Measurements from ENCODE around the gene RARA. TPM values are rescaled to one million over a fixed set of nuclear protein-coding genes. Genes with fewer than 3 reads are reported as not detected.

Gene RARA
- total and polyA plus RNA-seq, 12 donors: 11.2 to 34.0 (median 18.9) TPM

GRCh38 chr17:40404003-40404402 lies 95.0 kb downstream of the RARA start:
- 87 to 94% methylated on average over 3 of the region's 3 CpGs for WGBS, 2 donors
- Histone ChIP-seq H3K9me3 (no peaks in the 10 kb centered on the region), H3K36me3 (peaks cover 0 to 84% (median 0%) of the 10 kb centered on the region in 9 donors), H3K27me3 (no peaks in the 10 kb centered on the region), H3K4me3 (no peak overlapping the region), H3K4me1 (no peaks in the 10 kb centered on the region), H3K27ac (no peak overlapping the region)
- DNase-seq: no peak
- no peak for ATAC-seq
- intact Hi-C loops (cut with DNase I): loop anchor here in 4 of 10 donors (5.0 kb wide), 4 partner anchors 33 to 128 kb away; partner anchors contain the start of gene GJD3 (in 1 of the 4)
- no peak for TF ChIP-seq CTCF (IDR thresholded peaks at IDR 0.05)

Other genes with a start within 250 kb of the RARA start
- gene THRA, start 246.2 kb upstream of the RARA start, total RNA-seq: 100 to 1,000 TPM in 1 of 10 donors, 10 to 100 TPM in 9; 59.8 to 102 (median 69.7) TPM
- gene THRA, start 246.2 kb upstream of the RARA start, polyA plus RNA-seq: 10 to 100 TPM; 29.8 to 44.2 TPM
- 10 to 100 TPM in 7 of 10 donors, 1 to 10 TPM in 3; 5.5 to 41.3 (median 29.9) TPM for gene NR1D1, start 208.6 kb upstream of the RARA start, total RNA-seq
- 10 to 100 TPM in 1 of 2 donors, 1 to 10 TPM in 1; 7.1 to 24.4 TPM for gene NR1D1, start 208.6 kb upstream of the RARA start, polyA plus RNA-seq
- gene MSL1, start 187.2 kb upstream of the RARA start, total RNA-seq: 10 to 100 TPM; 26.3 to 57.4 (median 37.7) TPM
- gene MSL1, start 187.2 kb upstream of the RARA start, polyA plus RNA-seq: 10 to 100 TPM; 45.5 to 65.0 TPM
- 10 to 100 TPM; 39.9 to 56.8 (median 43.7) TPM for gene CASC3, start 168.6 kb upstream of the RARA start, total RNA-seq
- gene CASC3, start 168.6 kb upstream of the RARA start, polyA plus RNA-seq: 10 to 100 TPM; 21.3 to 41.0 TPM
- 1 to 10 TPM; 2.2 to 5.7 (median 3.2) TPM for gene RAPGEFL1, start 131.7 kb upstream of the RARA start, total RNA-seq
- 10 to 100 TPM in 1 of 2 donors, 1 to 10 TPM in 1; 2.9 to 21.9 TPM for gene RAPGEFL1, start 131.7 kb upstream of the RARA start, polyA plus RNA-seq
- 10 to 100 TPM in 8 of 10 donors, 1 to 10 TPM in 2; 8.1 to 16.0 (median 12.8) TPM for gene WIPF2, start 89.9 kb upstream of the RARA start, total RNA-seq
- 1 to 10 TPM; 5.1 to 8.4 TPM for gene WIPF2, start 89.9 kb upstream of the RARA start, polyA plus RNA-seq
- gene CDC6, start 21.3 kb upstream of the RARA start, total RNA-seq: 1 to 10 TPM in 4 of 10 donors, under 1 TPM in 6; 0.49 to 3.0 (median 0.86) TPM
- 1 to 10 TPM in 1 of 2 donors, under 1 TPM in 1; 0.66 to 1.8 TPM for gene CDC6, start 21.3 kb upstream of the RARA start, polyA plus RNA-seq
- gene GJD3, start 55.6 kb downstream of the RARA start, total RNA-seq: 1 to 10 TPM in 9 of 10 donors, under 1 TPM in 1; 0.79 to 6.2 (median 2.1) TPM
- under 1 TPM; 0.65 to 0.88 TPM for gene GJD3, start 55.6 kb downstream of the RARA start, polyA plus RNA-seq
- 10 to 100 TPM in 1 of 10 donors, 1 to 10 TPM in 4, under 1 TPM in 5; 0.17 to 20.0 (median 1.0) TPM for gene TOP2A, start 108.7 kb downstream of the RARA start, total RNA-seq
- gene TOP2A, start 108.7 kb downstream of the RARA start, polyA plus RNA-seq: 1 to 10 TPM in 1 of 2 donors, under 1 TPM in 1; 0.28 to 1.5 TPM
- 100 to 1,000 TPM in 6 of 10 donors, 10 to 100 TPM in 4; 65.1 to 301 (median 123) TPM for gene IGFBP4, start 134.3 kb downstream of the RARA start, total RNA-seq
- gene IGFBP4, start 134.3 kb downstream of the RARA start, polyA plus RNA-seq: 100 to 1,000 TPM; 224 to 295 TPM
- gene TNS4, start 192.4 kb downstream of the RARA start, total RNA-seq: under 1 TPM in 1 of 10 donors, not detected in 9; 0.62 TPM
- under 1 TPM in 1 of 2 donors, not detected in 1; 0.01 TPM for gene TNS4, start 192.4 kb downstream of the RARA start, polyA plus RNA-seq